Left cardiac atrium (tissue), 4 donors: ENCODE results near the gene SYT1. TPM values are rescaled to one million over a fixed set of nuclear protein-coding genes. Genes with fewer than 3 reads are reported as not detected.
A peak's percentile ranks its signal among the peaks of the same experiment; 100 is the strongest.
"Not testable (repeated sequence)": the region's sequence is repeated elsewhere in the genome, so short reads cannot be mapped to it uniquely, and the experiment has no call there.

Experiments
- ATAC-seq, 2 donors: fragments of 200-7000 bp; cut with Tn5 transposase; one replicate each; pipeline ENCODE4 v1.9.1; 2020; ENCODE audit warnings: mild to moderate bottlenecking in 2 of 2, moderate library complexity in 2 of 2
- DNase-seq: peaks from one replicate; pipeline ENCODE4 v3.0.0-alpha.2; 2020
- intact Hi-C, 2 donors: fragments of 100-400 bp; cut with DNase I; formaldehyde crosslinking; loops; one replicate each; pipeline versions ENCODE4 v1.14.1 to v1.15.1; 2022 to 2023
- total RNA-seq, 2 donors: library from RNA; stranded (reverse); fragmentation: NEBNext Ultra II Directional; extraction: Animal tissue kit (Norgen Biotek cat#: 25700); gene quantifications; one replicate each; pipeline ENCODE4 v1.2.1, GENCODE V29; 2021
- donor health status: DM: no; HTN: yes; CAD: no.
- donor health status: DM: no; HTN: yes; CAD: no; lungs with severe emphysema.
- donor health status: DM: yes; HTN: yes; CAD: no.
- donor health status: Dilated cardiomyopathy.

The SYT1 gene
- total RNA-seq, 2 donors from 2014 or later = 0.68 to 1.5 TPM

GRCh38 chr12:79183003-79183402, 318.4 kb downstream of the SYT1 start:
- ATAC-seq (no peak), DNase-seq (no peak)
- intact Hi-C loops = no loop called here

GRCh38 chr12:79183926-79184325, 319.4 kb downstream of the SYT1 start:
- ATAC-seq = no peak

GRCh38 chr12:79186506-79186905, 321.9 kb downstream of the SYT1 start:
- no peak for DNase-seq
- intact Hi-C loops = no loop called here
- ATAC-seq = no peak

More at GRCh38 chr12:79183926-79184325, 319.4 kb downstream of the SYT1 start:
- no peak for DNase-seq
- intact Hi-C loops = no loop called here

- ATAC-seq = peak in 1 of 2 donors; percentile 47
- no peak for DNase-seq
- intact Hi-C loops = no loop called here
These were observed 322.5 kb downstream of the SYT1 start for GRCh38 chr12:79187032-79187431.

GRCh38 chr12:79191391-79191790, 326.8 kb downstream of the SYT1 start:
- intact Hi-C loops = no loop called here
- DNase-seq = no peak

GRCh38 chr12:79194595-79194994, 330.0 kb downstream of the SYT1 start:
- DNase-seq = no peak
- no peak for ATAC-seq
- intact Hi-C loops = no loop called here

More at GRCh38 chr12:79191391-79191790, 326.8 kb downstream of the SYT1 start:
- ATAC-seq = no peak

GRCh38 chr12:79199166-79199565, 334.6 kb downstream of the SYT1 start:
- ATAC-seq (no peak), DNase-seq (no peak)
- intact Hi-C loops = no loop called here

- DNase-seq = no peak
- no peak for ATAC-seq
- intact Hi-C loops = no loop called here
These were observed 335.6 kb downstream of the SYT1 start for GRCh38 chr12:79200176-79200575.

- intact Hi-C loops = no loop called here
- DNase-seq (no peak), ATAC-seq (no peak)
These were observed 338.6 kb downstream of the SYT1 start for GRCh38 chr12:79203058-79203647.

- DNase-seq = no peak
- intact Hi-C loops = no loop called here
- ATAC-seq = no peak
These were observed 342.3 kb downstream of the SYT1 start for GRCh38 chr12:79206871-79207270.

GRCh38 chr12:79210403-79210802, 345.8 kb downstream of the SYT1 start:
- intact Hi-C loops = not testable (repeated sequence)

GRCh38 chr12:79217306-79217705, 352.7 kb downstream of the SYT1 start:
- intact Hi-C loops = no loop called here
- ATAC-seq (no peak), DNase-seq (no peak)

More at GRCh38 chr12:79210403-79210802, 345.8 kb downstream of the SYT1 start:
- ATAC-seq, DNase-seq: not testable (repeated sequence)

GRCh38 chr12:79223210-79223609, 358.6 kb downstream of the SYT1 start:
- ATAC-seq (no peak), DNase-seq (no peak)
- intact Hi-C loops = no loop called here

- DNase-seq = no peak
- ATAC-seq = no peak
- intact Hi-C loops = no loop called here
These were observed 359.2 kb downstream of the SYT1 start for GRCh38 chr12:79223761-79224160.

GRCh38 chr12:79227091-79227490, 362.5 kb downstream of the SYT1 start:
- no peak for DNase-seq
- no peak for ATAC-seq
- intact Hi-C loops = no loop called here

GRCh38 chr12:79227646-79228045, 363.1 kb downstream of the SYT1 start:
- DNase-seq = no peak
- intact Hi-C loops = no loop called here

GRCh38 chr12:79233341-79233781, 368.8 kb downstream of the SYT1 start:
- DNase-seq = no peak
- intact Hi-C loops = no loop called here
- ATAC-seq = no peak

More at GRCh38 chr12:79227646-79228045, 363.1 kb downstream of the SYT1 start:
- no peak for ATAC-seq

GRCh38 chr12:79236920-79237319, 372.3 kb downstream of the SYT1 start:
- DNase-seq = no peak
- intact Hi-C loops = no loop called here
- ATAC-seq = no peak

- intact Hi-C loops = no loop called here
- ATAC-seq (no peak), DNase-seq (no peak)
These were observed 373.7 kb downstream of the SYT1 start for GRCh38 chr12:79238246-79238645.

GRCh38 chr12:79247494-79247893, 382.9 kb downstream of the SYT1 start:
- intact Hi-C loops = no loop called here
- ATAC-seq (no peak), DNase-seq (no peak)

- DNase-seq = no peak
- intact Hi-C loops = no loop called here
- ATAC-seq = no peak
These were observed 385.6 kb downstream of the SYT1 start for GRCh38 chr12:79250186-79250585.
